ENCODE results near the gene TAF1B. TPM values are rescaled to one million over a fixed set of nuclear protein-coding genes. Genes with fewer than 3 reads are reported as not detected.

TAF1B gene
- total and polyA plus RNA-seq, 9 donors: 6.4 to 22.0 (median 14.4) TPM

DNA sequence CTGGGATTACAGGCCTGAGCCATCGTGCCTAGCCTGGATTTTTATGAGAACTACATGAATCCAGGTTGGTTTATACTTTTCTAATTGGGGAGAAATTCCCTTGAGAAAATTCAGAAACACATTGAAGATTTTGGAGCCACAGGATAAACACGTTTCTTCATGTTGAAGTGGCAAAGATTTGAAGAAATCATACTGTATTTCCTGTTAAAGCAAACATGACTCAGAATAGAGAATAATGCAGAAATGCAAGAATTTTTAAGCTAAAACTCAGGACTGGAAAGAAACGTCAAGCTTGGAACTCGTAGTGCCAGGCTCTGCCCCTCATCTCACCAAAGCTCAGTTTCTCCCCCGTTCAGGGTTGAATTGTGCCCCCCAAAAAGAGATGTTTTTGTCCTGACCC lies 32.1 kb upstream of the TAF1B start:
- H3K4me1 ChIP-seq (ENCODE audit: insufficient read depth): no peaks in the 10 kb centered on the region
- H3K4me3 ChIP-seq: no peak overlapping the region
- TF ChIP-seq EP300 (IDR thresholded peaks at IDR 0.05) (no peak), POLR2A (IDR thresholded peaks at IDR 0.05) (no peak)
- TF ChIP-seq, protein P1, sequence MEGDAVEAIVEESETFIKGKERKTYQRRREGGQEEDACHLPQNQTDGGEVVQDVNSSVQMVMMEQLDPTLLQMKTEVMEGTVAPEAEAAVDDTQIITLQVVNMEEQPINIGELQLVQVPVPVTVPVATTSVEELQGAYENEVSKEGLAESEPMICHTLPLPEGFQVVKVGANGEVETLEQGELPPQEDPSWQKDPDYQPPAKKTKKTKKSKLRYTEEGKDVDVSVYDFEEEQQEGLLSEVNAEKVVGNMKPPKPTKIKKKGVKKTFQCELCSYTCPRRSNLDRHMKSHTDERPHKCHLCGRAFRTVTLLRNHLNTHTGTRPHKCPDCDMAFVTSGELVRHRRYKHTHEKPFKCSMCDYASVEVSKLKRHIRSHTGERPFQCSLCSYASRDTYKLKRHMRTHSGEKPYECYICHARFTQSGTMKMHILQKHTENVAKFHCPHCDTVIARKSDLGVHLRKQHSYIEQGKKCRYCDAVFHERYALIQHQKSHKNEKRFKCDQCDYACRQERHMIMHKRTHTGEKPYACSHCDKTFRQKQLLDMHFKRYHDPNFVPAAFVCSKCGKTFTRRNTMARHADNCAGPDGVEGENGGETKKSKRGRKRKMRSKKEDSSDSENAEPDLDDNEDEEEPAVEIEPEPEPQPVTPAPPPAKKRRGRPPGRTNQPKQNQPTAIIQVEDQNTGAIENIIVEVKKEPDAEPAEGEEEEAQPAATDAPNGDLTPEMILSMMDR (IDR thresholded peaks at IDR 0.05): no peak
- DNase-seq: no peak
- no peaks in the 10 kb centered on the region for H3K27me3 ChIP-seq
- intact Hi-C loops (cut with DNase I): loop anchor here in 3 of 4 donors (2.0 to 10.0 kb wide), 4 partner anchors 238 to 624 kb away; no protein-coding TSS in a partner anchor
- H3K27ac ChIP-seq: no peak overlapping the region
- no peaks in the 10 kb centered on the region for H3K9me3 ChIP-seq
- WGBS, 3 donors: 81 to 87% (median 81%) methylated on average over 5 of the region's 5 CpGs
- no peaks in the 10 kb centered on the region for H3K36me3 ChIP-seq

DNA sequence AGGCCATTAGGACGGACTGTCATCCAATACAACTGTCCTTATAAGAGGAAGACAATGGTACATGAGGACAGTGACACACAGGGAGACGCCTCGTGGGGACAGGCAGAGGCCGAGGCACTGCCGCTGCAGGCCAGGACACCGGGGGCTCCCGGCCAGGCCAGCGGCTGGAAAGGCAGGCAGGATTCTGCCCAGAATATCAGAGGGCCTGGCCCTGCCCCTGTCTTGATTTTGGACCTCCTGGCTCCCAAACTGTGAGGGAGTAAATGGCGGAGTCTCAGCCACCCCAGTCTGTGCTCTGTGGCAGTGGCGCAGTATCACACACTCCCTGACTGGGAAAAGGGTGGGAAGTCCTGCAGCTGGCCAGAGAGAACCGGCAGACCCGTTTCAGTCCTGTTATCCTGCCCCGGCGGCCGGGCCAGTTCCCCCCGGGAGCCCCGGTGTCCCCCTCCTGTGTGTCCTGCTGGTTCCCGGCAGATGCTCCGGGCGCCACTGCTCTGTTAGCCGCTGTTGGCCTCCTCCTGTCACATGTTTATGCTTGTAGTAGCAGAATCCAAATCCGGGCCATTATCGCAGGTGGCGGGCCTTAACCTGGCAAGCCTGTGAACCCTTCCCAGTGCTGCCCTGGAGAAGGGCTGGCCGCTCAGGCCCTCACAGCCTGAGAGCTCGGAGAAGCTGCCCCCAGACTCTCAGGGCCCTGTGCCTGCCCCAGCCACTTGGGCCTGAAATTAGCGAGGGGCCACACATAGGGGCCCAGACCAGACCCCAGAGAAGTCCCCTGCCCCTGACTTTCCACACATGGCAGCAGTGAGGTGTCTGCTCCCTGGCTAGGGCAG lies 31.4 kb upstream of the TAF1B start:
- Histone ChIP-seq H3K36me3 (no peaks in the 10 kb centered on the region), H3K4me3 (no peak overlapping the region), H3K27ac (no peak overlapping the region), H3K9me3 (no peaks in the 10 kb centered on the region), H3K4me1 (ENCODE audit: insufficient read depth) (no peaks in the 10 kb centered on the region), H3K27me3 (no peaks in the 10 kb centered on the region)
- intact Hi-C loops (cut with DNase I): loop anchor here in 3 of 4 donors (2.0 to 10.0 kb wide), 4 partner anchors 237 to 623 kb away; no protein-coding TSS in a partner anchor
- peak in 1 of 5 donors; percentile 29 for DNase-seq
- 90 to 93% (median 91%) methylated on average over 27 of the region's 27 CpGs for WGBS, 3 donors
- TF ChIP-seq, protein P1 (IDR thresholded peaks at IDR 0.05): no peak
- TF ChIP-seq POLR2A (IDR thresholded peaks at IDR 0.05) (no peak), EP300 (IDR thresholded peaks at IDR 0.05) (no peak)

DNA sequence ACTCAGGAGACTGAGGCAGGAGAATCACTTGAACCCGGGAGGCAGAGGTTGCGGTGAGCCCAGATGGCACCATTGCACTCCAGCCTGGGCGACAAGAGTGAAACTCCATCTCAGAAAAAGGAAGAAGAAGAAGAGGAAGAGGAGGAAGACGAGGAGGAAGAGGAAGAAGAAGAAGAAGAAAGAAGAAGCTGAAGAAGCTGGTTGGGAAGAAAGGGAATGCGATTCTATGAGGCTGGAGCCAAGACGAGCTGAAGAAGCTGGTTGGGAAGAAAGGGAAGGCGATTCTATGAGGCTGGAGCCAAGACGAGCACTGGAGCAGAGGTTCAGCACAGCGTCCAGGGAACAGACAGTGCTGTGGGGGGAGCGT lies 30.3 kb upstream of the TAF1B start:
- H3K27me3 ChIP-seq: no peaks in the 10 kb centered on the region

DNA sequence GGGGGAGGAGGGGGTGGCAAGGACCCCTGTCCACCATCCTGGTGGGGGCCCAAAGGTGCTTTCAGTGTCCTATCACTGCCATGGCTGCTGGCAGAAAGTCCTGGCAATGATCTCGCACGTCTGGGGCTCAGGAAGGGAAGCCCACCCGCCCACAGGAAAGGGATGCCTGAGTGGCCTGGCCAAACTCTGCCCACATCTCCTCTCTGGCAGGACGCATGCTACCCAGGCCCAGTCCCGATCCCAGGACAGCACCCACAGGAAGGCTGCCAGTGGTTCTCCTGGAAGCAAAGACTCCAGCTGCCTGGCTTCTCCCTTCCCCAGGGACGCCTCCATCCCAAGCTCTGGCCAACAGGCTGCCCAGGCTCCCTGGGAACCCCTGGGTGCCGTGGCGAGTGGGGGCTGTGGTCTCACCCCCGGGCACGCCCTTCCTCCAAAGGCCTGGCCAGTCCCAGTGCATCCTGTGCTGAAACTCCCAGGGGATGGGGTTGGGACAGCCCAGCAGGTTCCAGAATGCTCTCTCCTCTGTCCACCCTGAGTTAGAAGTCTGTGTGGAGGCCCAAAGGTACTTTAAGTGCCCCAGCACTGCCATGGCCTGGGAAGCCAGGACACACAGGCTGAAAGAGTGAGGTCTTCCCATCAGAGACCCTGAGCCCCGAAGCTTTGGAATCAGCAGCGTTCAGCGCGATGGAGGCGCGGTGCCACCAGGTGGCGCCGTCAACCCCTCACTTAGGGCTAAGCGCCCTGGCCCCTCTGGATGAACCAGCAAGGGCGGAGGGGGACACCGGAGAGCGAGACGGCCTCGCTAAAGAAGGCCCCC lies 29.8 kb upstream of the TAF1B start:
- no peak overlapping the region for H3K27ac ChIP-seq
- DNase-seq: peak; percentile 56 to 83 (median 74)
- H3K27me3 ChIP-seq: no peaks in the 10 kb centered on the region
- TF ChIP-seq, protein P1 (IDR thresholded peaks at IDR 0.05): peak; percentile 72 to 86 (median 80)
- no peak for TF ChIP-seq POLR2A (IDR thresholded peaks at IDR 0.05)
- WGBS, 3 donors: 16 to 21% (median 20%) methylated on average over 24 of the region's 24 CpGs
- H3K9me3 ChIP-seq: no peaks in the 10 kb centered on the region
- no peak overlapping the region for H3K4me3 ChIP-seq
- no peaks in the 10 kb centered on the region for H3K36me3 ChIP-seq
- intact Hi-C loops (cut with DNase I): loop anchor here in 3 of 4 donors (10.0 kb wide), 3 partner anchors 241 to 621 kb away; no protein-coding TSS in a partner anchor
- no peaks in the 10 kb centered on the region for H3K4me1 ChIP-seq (ENCODE audit: insufficient read depth)

More for the DNA sequence above, 30.3 kb upstream of the TAF1B start:
- Histone ChIP-seq H3K9me3 (no peaks in the 10 kb centered on the region), H3K36me3 (no peaks in the 10 kb centered on the region), H3K4me3 (no peak overlapping the region), H3K4me1 (ENCODE audit: insufficient read depth) (no peaks in the 10 kb centered on the region), H3K27ac (no peak overlapping the region)
- TF ChIP-seq POLR2A (IDR thresholded peaks at IDR 0.05) (no peak), EP300 (IDR thresholded peaks at IDR 0.05) (no peak)
- TF ChIP-seq, protein P1 (IDR thresholded peaks at IDR 0.05): no peak
- intact Hi-C loops (cut with DNase I): loop anchor here in 3 of 4 donors (10.0 kb wide), 3 partner anchors 242 to 622 kb away; no protein-coding TSS in a partner anchor
- WGBS, 3 donors: 72 to 79% (median 75%) methylated on average over 10 of the region's 10 CpGs
- no peak for DNase-seq

All from ovary (tissue), 9 donors.